Brain microvascular endothelial cell (primary cell): ENCODE results near the gene FAM229B.
A peak's percentile ranks its signal among the peaks of the same experiment; 100 is the strongest.

ENCODE experiments used
- DNase-seq: peaks from one replicate; pipeline ENCODE4 v3.0.0-alpha.2; 2020
- H3K27ac ChIP-seq: fragments of 250-450 bp; sonication (Bioruptor Pico); 2 replicates; pipeline ENCODE4 v1.5.1; 2020; ENCODE audit warnings: mild to moderate bottlenecking, moderate library complexity
- H3K27me3 ChIP-seq: fragments of 250-450 bp; sonication (Bioruptor Pico); replicated peaks from 2 replicates; pipeline ENCODE4 v1.5.1; 2020; ENCODE audit warnings: mild to moderate bottlenecking
- H3K36me3 ChIP-seq: fragments of 250-450 bp; sonication (Bioruptor Pico); replicated peaks from 2 replicates; pipeline ENCODE4 v1.5.1; 2020; ENCODE audit warnings: mild to moderate bottlenecking
- H3K4me3 ChIP-seq: 2 replicates; pipeline ENCODE4 v1.5.1; 2011; ENCODE audit warnings: low read depth, mild to moderate bottlenecking, control low read depth, low read length, moderate library complexity
- in situ Hi-C: cut with HindIII; loops from 2 replicates; pipeline ENCODE4 v1.10.0; 2017; ENCODE audit warnings: low sequenced_read_pairs, low pct_ligation_motif_present
- TF ChIP-seq, protein P1 (sequence below): IDR thresholded peaks from 2 replicates; pipeline ENCODE4 v1.5.1; 2011; ENCODE audit warnings: low read depth, mild to moderate bottlenecking, moderate library complexity, low read length, control low read depth, inconsistent platforms; ENCODE audit errors: missing control alignments

FAM229B gene

DNA sequence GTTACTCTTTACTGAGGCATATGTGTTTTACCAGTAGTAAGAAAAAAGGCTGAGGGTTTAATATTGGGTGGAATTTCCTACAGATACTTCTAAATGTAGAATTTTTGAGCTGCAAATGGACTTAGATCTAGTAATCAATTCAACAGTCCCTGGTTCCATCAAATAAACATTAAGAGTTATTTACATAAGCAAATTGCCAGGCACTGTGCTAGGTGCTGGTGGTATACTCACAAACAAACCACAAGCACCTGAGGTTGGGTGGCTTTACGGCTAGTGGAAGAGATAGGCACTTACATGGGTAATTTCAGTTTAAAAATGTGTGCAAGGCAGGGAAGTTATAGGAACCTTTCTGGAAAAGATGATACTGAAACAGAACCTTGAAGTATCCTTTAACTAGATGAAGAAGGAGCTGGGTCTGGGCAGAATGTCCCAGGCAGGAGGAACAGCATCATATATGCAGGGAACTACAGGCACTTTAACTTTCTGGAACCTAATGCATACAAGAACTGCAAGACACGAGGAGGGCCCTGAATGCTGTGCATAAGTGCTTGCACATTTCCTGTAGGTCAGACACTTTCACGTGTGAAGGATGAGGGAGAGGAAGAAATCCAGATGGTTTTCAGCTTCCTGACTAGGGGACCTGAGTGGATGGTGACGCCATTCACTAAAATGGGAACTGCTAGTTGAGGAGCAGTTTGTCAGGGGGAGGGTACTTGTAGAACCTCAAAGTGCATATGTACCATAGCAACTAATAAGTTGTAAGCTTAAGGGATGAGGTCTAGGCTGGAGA is 29.0 kb upstream of the FAM229B start:
- DNase-seq: no peak
- Histone ChIP-seq H3K36me3 (no peaks in the 10 kb centered on the region), H3K27ac (no peak overlapping the region), H3K4me3 (no peak overlapping the region), H3K27me3 (no peaks in the 10 kb centered on the region)
- TF ChIP-seq, protein P1, sequence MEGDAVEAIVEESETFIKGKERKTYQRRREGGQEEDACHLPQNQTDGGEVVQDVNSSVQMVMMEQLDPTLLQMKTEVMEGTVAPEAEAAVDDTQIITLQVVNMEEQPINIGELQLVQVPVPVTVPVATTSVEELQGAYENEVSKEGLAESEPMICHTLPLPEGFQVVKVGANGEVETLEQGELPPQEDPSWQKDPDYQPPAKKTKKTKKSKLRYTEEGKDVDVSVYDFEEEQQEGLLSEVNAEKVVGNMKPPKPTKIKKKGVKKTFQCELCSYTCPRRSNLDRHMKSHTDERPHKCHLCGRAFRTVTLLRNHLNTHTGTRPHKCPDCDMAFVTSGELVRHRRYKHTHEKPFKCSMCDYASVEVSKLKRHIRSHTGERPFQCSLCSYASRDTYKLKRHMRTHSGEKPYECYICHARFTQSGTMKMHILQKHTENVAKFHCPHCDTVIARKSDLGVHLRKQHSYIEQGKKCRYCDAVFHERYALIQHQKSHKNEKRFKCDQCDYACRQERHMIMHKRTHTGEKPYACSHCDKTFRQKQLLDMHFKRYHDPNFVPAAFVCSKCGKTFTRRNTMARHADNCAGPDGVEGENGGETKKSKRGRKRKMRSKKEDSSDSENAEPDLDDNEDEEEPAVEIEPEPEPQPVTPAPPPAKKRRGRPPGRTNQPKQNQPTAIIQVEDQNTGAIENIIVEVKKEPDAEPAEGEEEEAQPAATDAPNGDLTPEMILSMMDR: no peak
- in situ Hi-C loops: no loop called here

DNA sequence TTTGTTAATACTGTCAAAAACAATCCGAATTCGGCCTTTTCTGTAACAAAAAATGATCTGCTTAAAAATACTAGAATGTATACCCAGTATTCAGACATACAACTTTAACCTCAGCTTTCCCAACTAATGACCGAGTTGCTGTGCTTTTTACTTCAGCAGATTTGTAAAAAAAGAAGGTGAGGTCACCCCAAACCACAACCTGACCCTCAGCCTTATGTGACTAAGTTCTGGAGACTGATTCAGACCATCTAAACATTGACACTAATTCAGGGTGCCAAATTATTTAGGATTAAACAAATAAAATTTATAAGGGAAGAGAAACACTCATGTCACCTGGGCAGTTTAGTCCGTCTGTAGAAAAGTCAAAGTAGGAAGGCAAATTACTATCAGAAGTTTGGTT is 25.8 kb upstream of the FAM229B start:
- DNase-seq: peak; percentile 33
- in situ Hi-C loops: no loop called here
- Histone ChIP-seq H3K36me3 (no peaks in the 10 kb centered on the region), H3K27ac (no peak overlapping the region), H3K27me3 (no peaks in the 10 kb centered on the region), H3K4me3 (no peak overlapping the region)
- TF ChIP-seq, protein P1: no peak

DNA sequence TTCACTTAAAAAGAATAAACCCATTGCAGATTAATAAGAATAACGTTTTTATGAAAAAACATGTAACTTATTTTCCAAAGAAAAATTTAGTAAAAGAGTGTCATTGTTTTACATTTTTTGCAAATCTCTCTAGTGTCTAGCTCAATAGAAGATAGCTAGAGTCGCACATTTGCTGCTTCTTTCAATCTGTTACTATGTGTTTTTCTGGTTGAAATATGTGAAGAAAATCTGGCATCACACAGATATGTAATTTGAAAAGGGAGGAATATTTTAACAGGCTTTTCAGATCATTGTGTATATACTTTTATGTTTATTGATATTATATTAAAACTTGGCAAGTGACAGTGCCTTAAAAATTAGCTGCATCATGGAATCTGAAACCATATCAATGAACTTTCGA is 24.4 kb upstream of the FAM229B start:
- H3K27me3 ChIP-seq: no peaks in the 10 kb centered on the region
- in situ Hi-C loops: no loop called here
- no peaks in the 10 kb centered on the region for H3K36me3 ChIP-seq
- DNase-seq: no peak
- TF ChIP-seq, protein P1: no peak
- no peak overlapping the region for H3K27ac ChIP-seq
- no peak overlapping the region for H3K4me3 ChIP-seq

DNA sequence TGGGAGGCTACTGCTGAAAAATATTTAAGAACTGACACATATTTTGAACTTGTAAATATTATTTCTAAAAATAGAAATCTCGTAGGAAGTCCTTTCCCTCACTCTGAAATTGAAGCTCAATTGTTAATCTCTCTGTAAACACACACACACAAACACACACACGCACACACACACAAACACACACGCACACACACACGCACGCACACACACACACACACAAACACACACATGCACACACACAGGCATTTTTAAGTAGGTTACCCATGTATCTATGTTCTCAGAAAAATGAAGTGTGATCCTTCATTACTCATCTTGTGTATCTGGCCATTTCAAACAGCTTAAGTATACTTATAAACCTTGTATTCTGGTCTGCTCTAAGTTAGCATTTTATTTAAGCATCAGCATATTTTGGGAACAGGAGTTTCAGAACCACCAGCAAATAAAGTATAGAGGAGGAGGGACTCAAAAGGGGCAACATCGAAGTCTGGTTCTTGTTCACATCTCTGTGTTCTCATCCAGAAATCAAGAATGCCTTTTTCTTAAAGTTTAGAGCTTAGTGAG is 21.9 kb upstream of the FAM229B start:
- H3K36me3 ChIP-seq: no peaks in the 10 kb centered on the region
- H3K27me3 ChIP-seq: no peaks in the 10 kb centered on the region
- in situ Hi-C loops: no loop called here
- no peak for DNase-seq
- no peak overlapping the region for H3K4me3 ChIP-seq
- TF ChIP-seq, protein P1: no peak
- no peak overlapping the region for H3K27ac ChIP-seq

DNA sequence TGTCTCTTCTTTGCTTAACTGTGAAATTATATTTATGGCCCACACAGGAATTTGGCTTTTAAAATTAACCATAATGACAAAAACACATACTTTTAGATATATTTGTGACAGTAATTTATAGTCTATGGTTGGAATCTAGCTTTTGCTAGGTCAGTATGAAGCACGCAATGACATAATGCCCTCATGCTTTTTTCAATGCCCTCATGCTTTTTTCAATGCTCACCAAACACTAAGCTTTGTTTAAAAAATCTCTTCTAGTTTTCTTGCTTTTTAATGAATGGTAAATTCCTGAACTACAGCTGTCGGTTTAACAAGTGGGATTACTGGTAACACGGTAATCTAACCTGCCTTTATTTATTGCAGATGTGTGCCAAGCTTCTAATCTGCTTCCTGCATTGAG is 20.8 kb upstream of the FAM229B start:
- H3K36me3 ChIP-seq: no peaks in the 10 kb centered on the region
- TF ChIP-seq, protein P1: no peak
- no peak overlapping the region for H3K4me3 ChIP-seq
- H3K27me3 ChIP-seq: no peaks in the 10 kb centered on the region
- in situ Hi-C loops: no loop called here
- H3K27ac ChIP-seq: no peak overlapping the region
- no peak for DNase-seq
